ENCODE results near the gene SEMA7A.

GRCh38 chr15:74369084-74369745 lies 64.5 kb downstream of the SEMA7A start:
- TF ChIP-seq CTCF (IDR thresholded peaks at IDR 0.05) = no peak
- TF ChIP-seq POLR2A (IDR thresholded peaks at IDR 0.05) = no peak
